ENCODE results near the gene TIMP4.

The TIMP4 gene

GRCh38 chr3:12191559-12191958 is 32.8 kb upstream of the TIMP4 start:
- no peak overlapping the region for H3K4me3 ChIP-seq (ENCODE audit: control insufficient read depth, low read depth, low read length)
- DNase-seq (ENCODE audit: low read depth) = no peak
- TF ChIP-seq CTCF (conservative IDR thresholded peaks at IDR 0.05; ENCODE audit: control insufficient read depth, insufficient read depth, low read depth, low read length) = no peak

GRCh38 chr3:12190832-12191231 is 32.1 kb upstream of the TIMP4 start:
- TF ChIP-seq CTCF (conservative IDR thresholded peaks at IDR 0.05; ENCODE audit: control insufficient read depth, insufficient read depth, low read depth, low read length) = no peak
- DNase-seq (ENCODE audit: low read depth) = no peak
- H3K4me3 ChIP-seq (ENCODE audit: control insufficient read depth, low read depth, low read length) = no peak overlapping the region

GRCh38 chr3:12190221-12190807 is 31.6 kb upstream of the TIMP4 start:
- no peak for DNase-seq (ENCODE audit: low read depth)
- H3K4me3 ChIP-seq (ENCODE audit: control insufficient read depth, low read depth, low read length) = no peak overlapping the region
- no peak for TF ChIP-seq CTCF (conservative IDR thresholded peaks at IDR 0.05; ENCODE audit: control insufficient read depth, insufficient read depth, low read depth, low read length)

- no peak for TF ChIP-seq CTCF (conservative IDR thresholded peaks at IDR 0.05; ENCODE audit: control insufficient read depth, insufficient read depth, low read depth, low read length)
- no peak overlapping the region for H3K4me3 ChIP-seq (ENCODE audit: control insufficient read depth, low read depth, low read length)
- DNase-seq (ENCODE audit: low read depth) = no peak
Observed at GRCh38 chr3:12188681-12189287, 30.1 kb upstream of the TIMP4 start.

GRCh38 chr3:12188328-12188648 is 29.6 kb upstream of the TIMP4 start:
- no peak for DNase-seq (ENCODE audit: low read depth)
- TF ChIP-seq CTCF (conservative IDR thresholded peaks at IDR 0.05; ENCODE audit: control insufficient read depth, insufficient read depth, low read depth, low read length) = no peak
- no peak overlapping the region for H3K4me3 ChIP-seq (ENCODE audit: control insufficient read depth, low read depth, low read length)

GRCh38 chr3:12187448-12188327 is 29.0 kb upstream of the TIMP4 start:
- no peak overlapping the region for H3K4me3 ChIP-seq (ENCODE audit: control insufficient read depth, low read depth, low read length)
- peak; percentile 75 for DNase-seq (ENCODE audit: low read depth)
- TF ChIP-seq CTCF (conservative IDR thresholded peaks at IDR 0.05; ENCODE audit: control insufficient read depth, insufficient read depth, low read depth, low read length) = no peak
